Measurements from ENCODE around the gene WNT16.

The WNT16 gene

GRCh38 chr7:121344093-121344492 is 15.3 kb downstream of the WNT16 start:
- TF ChIP-seq CTCF (IDR thresholded peaks at IDR 0.05; ENCODE audit: borderline replicate concordance, insufficient read depth, low read depth, low read length): no peak
- H3K4me3 ChIP-seq (ENCODE audit: low read depth, low read length): no peak overlapping the region

GRCh38 chr7:121344497-121344896 is 15.7 kb downstream of the WNT16 start:
- H3K4me3 ChIP-seq (ENCODE audit: low read depth, low read length): no peak overlapping the region
- no peak for TF ChIP-seq CTCF (IDR thresholded peaks at IDR 0.05; ENCODE audit: borderline replicate concordance, insufficient read depth, low read depth, low read length)

GRCh38 chr7:121351682-121352081 is 22.9 kb downstream of the WNT16 start:
- TF ChIP-seq CTCF (IDR thresholded peaks at IDR 0.05; ENCODE audit: borderline replicate concordance, insufficient read depth, low read depth, low read length): no peak
- H3K4me3 ChIP-seq (ENCODE audit: low read depth, low read length): no peak overlapping the region

- no peak for TF ChIP-seq CTCF (IDR thresholded peaks at IDR 0.05; ENCODE audit: borderline replicate concordance, insufficient read depth, low read depth, low read length)
- no peak overlapping the region for H3K4me3 ChIP-seq (ENCODE audit: low read depth, low read length)
These were observed 23.5 kb downstream of the WNT16 start for GRCh38 chr7:121352323-121352722.

- H3K4me3 ChIP-seq (ENCODE audit: low read depth, low read length): no peak overlapping the region
- no peak for TF ChIP-seq CTCF (IDR thresholded peaks at IDR 0.05; ENCODE audit: borderline replicate concordance, insufficient read depth, low read depth, low read length)
These were observed 26.8 kb downstream of the WNT16 start for GRCh38 chr7:121355574-121355973.

GRCh38 chr7:121360564-121360963 is 31.8 kb downstream of the WNT16 start:
- no peak for TF ChIP-seq CTCF (IDR thresholded peaks at IDR 0.05; ENCODE audit: borderline replicate concordance, insufficient read depth, low read depth, low read length)
- H3K4me3 ChIP-seq (ENCODE audit: low read depth, low read length): no peak overlapping the region

- TF ChIP-seq CTCF (IDR thresholded peaks at IDR 0.05; ENCODE audit: borderline replicate concordance, insufficient read depth, low read depth, low read length): peak; percentile 31; the same call in 1 of the 2 replicates
- H3K4me3 ChIP-seq (ENCODE audit: low read depth, low read length): no peak overlapping the region
These were observed 38.1 kb downstream of the WNT16 start for GRCh38 chr7:121366852-121367431.

Data from GM12875 (cell line).